ENCODE results near the gene TDRD10. TPM values are rescaled to one million over a fixed set of nuclear protein-coding genes. Genes with fewer than 3 reads are reported as not detected.

The TDRD10 gene
- total RNA-seq, 1 experiment from 2014 or later: 0.31 TPM

DNA sequence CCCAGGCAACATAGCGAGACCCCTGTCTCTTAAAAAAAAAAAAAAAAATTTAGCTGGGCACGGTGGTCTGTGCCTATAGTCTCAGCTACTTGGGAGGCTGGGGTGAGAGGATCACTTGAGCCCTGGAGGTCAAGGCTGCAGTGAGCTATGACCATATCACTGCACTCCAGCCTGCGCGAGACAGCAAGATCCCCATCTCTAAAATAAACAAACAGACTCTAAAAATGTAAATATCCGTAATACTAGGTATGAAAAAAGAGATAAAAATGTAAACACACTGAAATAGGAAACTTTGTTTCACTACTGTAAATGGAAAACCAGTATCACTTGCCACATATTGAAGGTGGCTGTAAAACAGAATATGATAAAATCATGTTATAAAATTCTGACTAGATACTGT, 88.7 kb downstream of the TDRD10 start:
- H3K4me3 Mint-ChIP-seq: no peak overlapping the region

More for the DNA sequence above, 88.7 kb downstream of the TDRD10 start:
- no peak overlapping the region for H3K14ac ChIP-seq (ENCODE audit: insufficient read depth, low read length)
- H3K36me3 Mint-ChIP-seq (ENCODE audit: insufficient read depth in 1 of 3, low read depth in 3 of 3): peaks cover 55 to 94% (median 86%) of the 10 kb centered on the region in 3 experiments; a peak in 6 of 7 replicates
- H3K4me1 ChIP-seq (ENCODE audit: insufficient read depth, low read length): no peaks in the 10 kb centered on the region
- no peak overlapping the region for H2BK5ac ChIP-seq (ENCODE audit: insufficient read length, low read length)
- no peaks in the 10 kb centered on the region for H3K4me1 Mint-ChIP-seq
- no peaks in the 10 kb centered on the region for H3K79me2 ChIP-seq (ENCODE audit: insufficient read depth, low read length)
- no peak overlapping the region for H3K56ac ChIP-seq (ENCODE audit: insufficient read length, low read depth, low read length)
- no peaks in the 10 kb centered on the region for H3K27me3 ChIP-seq (ENCODE audit: insufficient read depth, low read length)
- H2AK5ac ChIP-seq (ENCODE audit: insufficient read length, low read length): no peak overlapping the region
- no peak overlapping the region for H2BK120ac ChIP-seq (ENCODE audit: low read depth, low read length, poor library complexity, severe bottlenecking)
- H3K23ac ChIP-seq (ENCODE audit: insufficient read length, low read depth, low read length): no peak overlapping the region
- H3K27me3 Mint-ChIP-seq (ENCODE audit: low read depth): no peaks in the 10 kb centered on the region; the same call in 1 of the 2 replicates
- H4K8ac ChIP-seq (replicated peaks; ENCODE audit: insufficient read length, low read depth, low read length): no peak overlapping the region
- no peak overlapping the region for H3K4ac ChIP-seq (ENCODE audit: low read depth, low read length)
- H4K20me1 ChIP-seq (ENCODE audit: control insufficient read depth, insufficient read depth, insufficient read length): peaks cover 3% of the 10 kb centered on the region
- H2BK20ac ChIP-seq (ENCODE audit: low read depth, low read length, poor library complexity, severe bottlenecking): no peak overlapping the region
- H3K79me1 ChIP-seq (ENCODE audit: insufficient read depth, low read depth, low read length, poor library complexity, severe bottlenecking): no peaks in the 10 kb centered on the region
- H3K23me2 ChIP-seq (ENCODE audit: insufficient read length, low read depth, low read length, poor library complexity, severe bottlenecking): no peaks in the 10 kb centered on the region
- H3K27ac Mint-ChIP-seq: no peak overlapping the region
- H2BK15ac ChIP-seq (ENCODE audit: low read depth, low read length): no peak overlapping the region
- H3K18ac ChIP-seq (ENCODE audit: insufficient read length, low read depth, low read length): no peak overlapping the region
- H4K91ac ChIP-seq (ENCODE audit: insufficient read length, low read depth, low read length): no peak overlapping the region
- no peak overlapping the region for H3K9ac ChIP-seq (ENCODE audit: extremely low read depth, insufficient read length, low read length)
- no peak overlapping the region for H3K27ac ChIP-seq (ENCODE audit: insufficient read length, low read depth, low read length)
- WGBS (ENCODE audit: extremely low coverage, insufficient read length, low lambda C conversion rate): no CpG with 5 or more reads among the region's 5 CpGs
- no peak overlapping the region for H3K4me2 ChIP-seq (ENCODE audit: insufficient read depth, insufficient read length, low read length)
- H3T11ph ChIP-seq (ENCODE audit: low read length): no peak overlapping the region
- TF ChIP-seq, protein P1, sequence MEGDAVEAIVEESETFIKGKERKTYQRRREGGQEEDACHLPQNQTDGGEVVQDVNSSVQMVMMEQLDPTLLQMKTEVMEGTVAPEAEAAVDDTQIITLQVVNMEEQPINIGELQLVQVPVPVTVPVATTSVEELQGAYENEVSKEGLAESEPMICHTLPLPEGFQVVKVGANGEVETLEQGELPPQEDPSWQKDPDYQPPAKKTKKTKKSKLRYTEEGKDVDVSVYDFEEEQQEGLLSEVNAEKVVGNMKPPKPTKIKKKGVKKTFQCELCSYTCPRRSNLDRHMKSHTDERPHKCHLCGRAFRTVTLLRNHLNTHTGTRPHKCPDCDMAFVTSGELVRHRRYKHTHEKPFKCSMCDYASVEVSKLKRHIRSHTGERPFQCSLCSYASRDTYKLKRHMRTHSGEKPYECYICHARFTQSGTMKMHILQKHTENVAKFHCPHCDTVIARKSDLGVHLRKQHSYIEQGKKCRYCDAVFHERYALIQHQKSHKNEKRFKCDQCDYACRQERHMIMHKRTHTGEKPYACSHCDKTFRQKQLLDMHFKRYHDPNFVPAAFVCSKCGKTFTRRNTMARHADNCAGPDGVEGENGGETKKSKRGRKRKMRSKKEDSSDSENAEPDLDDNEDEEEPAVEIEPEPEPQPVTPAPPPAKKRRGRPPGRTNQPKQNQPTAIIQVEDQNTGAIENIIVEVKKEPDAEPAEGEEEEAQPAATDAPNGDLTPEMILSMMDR (conservative IDR thresholded peaks at IDR 0.05): no peak
- H3K9me3 ChIP-seq (ENCODE audit: control insufficient read depth, low read depth, low read length): no peaks in the 10 kb centered on the region
- no peak overlapping the region for H4K5ac ChIP-seq (ENCODE audit: insufficient read length, low read depth, low read length)
- DNase-seq: no peak
- no peak overlapping the region for H2BK12ac ChIP-seq (ENCODE audit: insufficient read length, low read depth, low read length)
- no peaks in the 10 kb centered on the region for H3K9me3 Mint-ChIP-seq
- no peak overlapping the region for H2AFZ ChIP-seq (ENCODE audit: low read length)
